ENCODE results near the gene MAPK14.

MAPK14 gene

GRCh38 chr6:36117658-36118549 is 90.3 kb downstream of the MAPK14 start:
- TF ChIP-seq, protein P1, sequence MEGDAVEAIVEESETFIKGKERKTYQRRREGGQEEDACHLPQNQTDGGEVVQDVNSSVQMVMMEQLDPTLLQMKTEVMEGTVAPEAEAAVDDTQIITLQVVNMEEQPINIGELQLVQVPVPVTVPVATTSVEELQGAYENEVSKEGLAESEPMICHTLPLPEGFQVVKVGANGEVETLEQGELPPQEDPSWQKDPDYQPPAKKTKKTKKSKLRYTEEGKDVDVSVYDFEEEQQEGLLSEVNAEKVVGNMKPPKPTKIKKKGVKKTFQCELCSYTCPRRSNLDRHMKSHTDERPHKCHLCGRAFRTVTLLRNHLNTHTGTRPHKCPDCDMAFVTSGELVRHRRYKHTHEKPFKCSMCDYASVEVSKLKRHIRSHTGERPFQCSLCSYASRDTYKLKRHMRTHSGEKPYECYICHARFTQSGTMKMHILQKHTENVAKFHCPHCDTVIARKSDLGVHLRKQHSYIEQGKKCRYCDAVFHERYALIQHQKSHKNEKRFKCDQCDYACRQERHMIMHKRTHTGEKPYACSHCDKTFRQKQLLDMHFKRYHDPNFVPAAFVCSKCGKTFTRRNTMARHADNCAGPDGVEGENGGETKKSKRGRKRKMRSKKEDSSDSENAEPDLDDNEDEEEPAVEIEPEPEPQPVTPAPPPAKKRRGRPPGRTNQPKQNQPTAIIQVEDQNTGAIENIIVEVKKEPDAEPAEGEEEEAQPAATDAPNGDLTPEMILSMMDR (conservative IDR thresholded peaks at IDR 0.05; ENCODE audit: low read length): no peak
- no peak overlapping the region for H3K4me3 ChIP-seq (ENCODE audit: low read length)
- no peak for DNase-seq (ENCODE audit: low read depth)

GRCh38 chr6:36118550-36119107 is 91.0 kb downstream of the MAPK14 start:
- no peak overlapping the region for H3K4me3 ChIP-seq (ENCODE audit: low read length)
- TF ChIP-seq, protein P1 (conservative IDR thresholded peaks at IDR 0.05; ENCODE audit: low read length): no peak
- DNase-seq (ENCODE audit: low read depth): no peak

GRCh38 chr6:36119209-36119608 is 91.6 kb downstream of the MAPK14 start:
- DNase-seq (ENCODE audit: low read depth): no peak
- TF ChIP-seq, protein P1 (conservative IDR thresholded peaks at IDR 0.05; ENCODE audit: low read length): no peak

DNA sequence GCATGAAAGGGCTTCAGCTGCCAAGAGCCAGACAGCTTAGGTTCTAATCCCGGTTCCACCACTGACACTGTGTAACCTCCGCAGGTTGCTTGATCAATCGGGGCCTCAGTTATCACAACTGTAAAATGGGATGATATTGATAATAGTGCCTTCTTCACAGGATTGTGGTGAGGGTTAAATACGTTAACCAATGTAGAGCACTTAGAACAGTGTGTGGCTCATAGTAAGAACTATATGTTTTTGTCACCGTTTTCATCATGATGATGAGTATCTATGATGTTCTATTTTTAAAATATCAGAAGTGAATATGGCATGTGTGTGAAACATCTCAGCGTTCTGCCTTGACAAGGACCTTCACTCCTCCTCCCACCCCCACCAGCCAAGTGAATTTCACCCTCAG is 92.4 kb downstream of the MAPK14 start:
- DNase-seq (ENCODE audit: low read depth): no peak
- H3K4me3 ChIP-seq (ENCODE audit: low read length): no peak overlapping the region
- TF ChIP-seq, protein P1 (conservative IDR thresholded peaks at IDR 0.05; ENCODE audit: low read length): no peak

More at GRCh38 chr6:36119209-36119608, 91.6 kb downstream of the MAPK14 start:
- no peak overlapping the region for H3K4me3 ChIP-seq (ENCODE audit: low read length)

DNA sequence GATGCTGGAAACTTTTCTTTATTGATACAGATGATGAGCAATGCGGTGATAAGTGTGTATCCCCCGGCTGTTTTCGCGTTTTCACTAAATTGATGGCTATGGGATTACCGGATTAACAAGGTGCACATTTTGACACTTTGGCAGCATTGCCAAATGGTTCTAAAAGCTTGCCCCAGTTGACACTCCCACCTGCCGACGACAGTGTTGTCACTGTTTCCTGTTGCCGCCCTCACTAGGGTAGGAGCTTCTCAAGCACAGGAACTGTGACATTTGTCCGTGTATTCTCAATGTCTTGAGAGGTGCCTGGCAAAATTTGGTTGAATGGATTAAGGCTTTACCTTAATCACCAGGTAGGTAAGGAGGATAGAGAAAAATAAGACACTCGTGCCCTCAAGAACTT is 92.9 kb downstream of the MAPK14 start:
- H3K4me3 ChIP-seq (ENCODE audit: low read length): no peak overlapping the region
- TF ChIP-seq, protein P1 (conservative IDR thresholded peaks at IDR 0.05; ENCODE audit: low read length): no peak
- DNase-seq (ENCODE audit: low read depth): no peak

DNA sequence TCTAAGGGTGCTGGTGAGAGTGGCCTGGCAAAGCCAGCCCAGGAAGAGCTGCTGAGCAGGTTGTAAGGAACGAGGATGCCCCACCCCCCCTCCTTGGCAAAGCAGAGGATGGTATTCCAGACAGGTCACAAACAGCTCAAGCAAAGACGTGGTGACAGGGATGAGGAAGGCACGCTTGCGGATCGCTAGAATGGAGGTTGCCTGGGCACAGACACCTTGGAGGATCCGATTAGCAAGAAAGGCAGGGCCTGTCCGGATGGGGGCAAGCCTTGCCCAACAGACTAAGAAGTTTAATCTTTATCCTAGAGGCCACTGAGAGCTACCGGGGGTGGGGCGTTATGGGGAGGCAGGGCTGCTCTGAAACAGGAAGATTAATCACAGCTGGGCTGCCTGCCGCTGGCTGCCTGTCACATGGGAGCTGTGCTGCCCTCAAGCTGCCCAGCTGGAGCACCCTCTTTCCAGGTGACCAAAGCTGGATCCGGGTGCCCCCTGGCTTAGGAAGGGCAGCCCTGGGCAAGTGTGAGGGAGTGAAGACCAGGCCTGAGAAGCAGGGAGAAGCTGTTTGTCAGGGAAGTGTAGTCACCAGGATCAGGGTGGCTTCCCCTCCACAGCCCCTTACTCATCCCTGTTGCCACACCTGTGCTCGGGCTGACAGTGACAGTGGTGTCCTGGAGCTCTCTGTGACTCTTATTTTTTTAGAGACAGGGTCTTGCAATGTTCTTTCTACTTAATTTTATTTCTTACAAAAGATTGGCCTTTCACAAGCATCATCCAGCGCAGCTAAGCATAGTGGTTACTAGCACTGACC is 93.6 kb downstream of the MAPK14 start:
- TF ChIP-seq, protein P1 (conservative IDR thresholded peaks at IDR 0.05; ENCODE audit: low read length): no peak
- H3K4me3 ChIP-seq (ENCODE audit: low read length): no peak overlapping the region
- peak; percentile 47 for DNase-seq (ENCODE audit: low read depth)
